WI38 (cell line): Measurements from ENCODE around the gene CD34.

Experiments
- H3K4me3 ChIP-seq: 2 replicates; pipeline ENCODE4 v1.5.1; 2011; ENCODE audit warnings: low read depth, mild to moderate bottlenecking, control low read depth, low read length
- TF ChIP-seq, protein P1 (sequence below): IDR thresholded peaks from 2 replicates; pipeline ENCODE4 v1.5.1; 2012; ENCODE audit warnings: low read depth, mild to moderate bottlenecking, control low read depth, low read length

CD34 gene

DNA sequence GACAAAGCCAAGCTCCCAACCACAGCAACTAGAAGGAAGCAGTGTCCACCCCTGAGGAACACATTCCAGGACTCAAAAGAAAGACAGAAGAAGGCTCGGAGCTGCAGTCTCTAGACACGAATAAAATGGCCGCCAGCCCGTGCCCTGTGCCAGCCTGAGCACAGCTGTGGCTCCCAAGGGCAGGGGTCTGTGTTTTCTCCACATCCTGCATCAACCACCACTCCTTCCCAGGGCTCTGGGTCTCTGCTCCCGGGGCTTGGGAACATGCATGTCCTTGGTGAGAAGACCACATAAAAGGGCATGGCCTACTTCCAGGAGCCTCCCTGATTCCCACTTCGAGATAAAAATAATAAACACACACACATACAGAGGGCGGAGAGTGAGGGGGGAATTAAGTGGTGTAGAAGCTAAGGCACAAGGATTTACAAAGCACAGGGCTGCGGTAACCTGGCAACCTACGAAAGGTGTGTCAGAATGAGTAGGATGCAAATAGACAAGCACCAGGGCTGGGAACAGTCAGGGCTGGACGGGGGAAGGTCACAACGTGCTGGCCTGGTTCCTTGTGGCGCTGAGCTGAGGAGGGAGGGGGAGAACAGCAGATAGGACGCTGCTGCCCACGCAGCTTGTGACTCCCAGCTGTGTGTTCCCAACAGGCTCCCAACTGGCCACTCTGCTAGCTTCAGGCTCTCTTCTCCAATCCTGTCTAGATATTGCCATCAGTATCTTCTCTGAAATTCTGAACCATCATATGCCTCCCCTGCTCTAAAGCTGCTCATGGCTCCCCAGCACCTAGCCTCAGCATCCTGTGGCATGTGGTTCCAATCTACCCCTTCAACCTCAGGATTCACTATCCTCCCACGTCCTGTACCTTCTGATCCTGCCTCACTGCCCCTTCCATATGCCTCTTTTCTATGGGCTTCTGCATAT lies 72.5 kb downstream of the CD34 start:
- TF ChIP-seq, protein P1, sequence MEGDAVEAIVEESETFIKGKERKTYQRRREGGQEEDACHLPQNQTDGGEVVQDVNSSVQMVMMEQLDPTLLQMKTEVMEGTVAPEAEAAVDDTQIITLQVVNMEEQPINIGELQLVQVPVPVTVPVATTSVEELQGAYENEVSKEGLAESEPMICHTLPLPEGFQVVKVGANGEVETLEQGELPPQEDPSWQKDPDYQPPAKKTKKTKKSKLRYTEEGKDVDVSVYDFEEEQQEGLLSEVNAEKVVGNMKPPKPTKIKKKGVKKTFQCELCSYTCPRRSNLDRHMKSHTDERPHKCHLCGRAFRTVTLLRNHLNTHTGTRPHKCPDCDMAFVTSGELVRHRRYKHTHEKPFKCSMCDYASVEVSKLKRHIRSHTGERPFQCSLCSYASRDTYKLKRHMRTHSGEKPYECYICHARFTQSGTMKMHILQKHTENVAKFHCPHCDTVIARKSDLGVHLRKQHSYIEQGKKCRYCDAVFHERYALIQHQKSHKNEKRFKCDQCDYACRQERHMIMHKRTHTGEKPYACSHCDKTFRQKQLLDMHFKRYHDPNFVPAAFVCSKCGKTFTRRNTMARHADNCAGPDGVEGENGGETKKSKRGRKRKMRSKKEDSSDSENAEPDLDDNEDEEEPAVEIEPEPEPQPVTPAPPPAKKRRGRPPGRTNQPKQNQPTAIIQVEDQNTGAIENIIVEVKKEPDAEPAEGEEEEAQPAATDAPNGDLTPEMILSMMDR: no peak
- H3K4me3 ChIP-seq: no peak overlapping the region

DNA sequence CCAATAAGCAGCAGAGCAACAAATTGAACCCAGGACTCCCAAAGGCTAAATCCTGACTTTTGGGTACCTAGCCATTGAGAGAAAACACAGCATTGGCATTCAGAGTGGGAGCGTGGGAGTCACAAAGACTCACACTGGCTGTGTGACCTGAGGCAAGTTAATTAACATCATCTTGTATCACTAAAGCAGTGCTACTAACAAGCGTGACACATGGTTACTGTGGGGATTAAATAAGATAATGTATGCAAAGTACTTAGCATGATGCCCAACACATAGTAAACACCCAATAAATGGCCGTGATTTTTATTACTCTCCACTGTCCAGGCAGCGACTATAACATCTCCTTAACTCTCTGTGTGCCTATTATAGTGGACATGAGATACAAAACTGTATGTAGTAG lies 73.3 kb downstream of the CD34 start:
- H3K4me3 ChIP-seq: no peak overlapping the region
- TF ChIP-seq, protein P1: no peak

DNA sequence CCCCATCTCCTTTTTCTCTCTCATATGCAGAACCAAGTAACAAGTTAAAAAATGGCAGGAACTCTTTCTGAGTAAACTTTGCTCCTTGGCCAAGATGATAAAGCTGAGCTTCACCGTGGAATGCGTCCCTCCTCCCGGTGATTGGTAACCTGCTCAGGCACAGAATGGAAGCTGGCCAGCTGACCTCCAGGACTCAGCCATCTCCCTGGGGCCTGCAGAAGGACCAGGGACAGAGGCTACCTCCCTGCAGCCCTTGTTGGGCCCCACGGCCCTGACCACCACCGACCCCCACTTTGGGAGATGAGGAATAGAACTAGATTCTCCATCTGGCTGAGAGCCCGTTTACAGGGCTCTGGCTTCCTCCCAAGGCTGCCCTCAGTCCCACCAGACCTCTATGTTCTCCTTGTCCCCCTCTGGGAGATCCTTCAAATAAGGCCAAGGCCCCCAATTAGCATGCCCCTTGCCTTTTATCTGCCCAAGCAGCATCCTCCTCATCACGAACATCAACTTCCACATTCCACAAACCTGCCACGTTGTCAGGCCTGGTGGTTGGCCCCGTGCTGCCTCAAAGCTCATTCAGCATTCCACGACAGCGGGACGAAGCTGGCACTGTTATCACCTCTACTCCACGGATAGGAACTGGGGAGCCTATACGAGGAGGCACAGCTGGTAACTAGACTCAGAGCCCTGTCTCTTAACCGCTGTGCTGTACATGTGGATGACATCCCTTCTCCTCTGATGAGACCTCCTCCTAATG lies 74.2 kb downstream of the CD34 start:
- H3K4me3 ChIP-seq: no peak overlapping the region
- TF ChIP-seq, protein P1: no peak

DNA sequence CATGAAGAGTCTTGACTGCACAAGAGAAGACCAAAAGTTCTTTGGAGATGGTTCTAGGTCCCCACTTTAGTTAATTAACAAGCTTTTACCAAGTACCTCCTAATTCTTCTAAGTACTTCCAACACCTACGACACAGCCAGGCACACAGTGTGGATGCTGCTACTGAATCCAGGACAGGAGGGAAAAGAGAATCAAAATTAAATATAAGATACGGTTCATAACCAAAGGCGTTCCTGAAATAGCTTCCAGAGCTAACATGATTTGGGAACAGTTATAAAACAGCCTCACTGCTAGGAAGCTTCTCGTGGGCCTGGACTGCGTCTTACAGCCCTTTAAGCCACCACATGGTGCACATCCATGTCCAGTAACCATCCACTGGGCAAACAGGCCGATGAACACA lies 75.0 kb downstream of the CD34 start:
- H3K4me3 ChIP-seq: no peak overlapping the region
- TF ChIP-seq, protein P1: no peak

DNA sequence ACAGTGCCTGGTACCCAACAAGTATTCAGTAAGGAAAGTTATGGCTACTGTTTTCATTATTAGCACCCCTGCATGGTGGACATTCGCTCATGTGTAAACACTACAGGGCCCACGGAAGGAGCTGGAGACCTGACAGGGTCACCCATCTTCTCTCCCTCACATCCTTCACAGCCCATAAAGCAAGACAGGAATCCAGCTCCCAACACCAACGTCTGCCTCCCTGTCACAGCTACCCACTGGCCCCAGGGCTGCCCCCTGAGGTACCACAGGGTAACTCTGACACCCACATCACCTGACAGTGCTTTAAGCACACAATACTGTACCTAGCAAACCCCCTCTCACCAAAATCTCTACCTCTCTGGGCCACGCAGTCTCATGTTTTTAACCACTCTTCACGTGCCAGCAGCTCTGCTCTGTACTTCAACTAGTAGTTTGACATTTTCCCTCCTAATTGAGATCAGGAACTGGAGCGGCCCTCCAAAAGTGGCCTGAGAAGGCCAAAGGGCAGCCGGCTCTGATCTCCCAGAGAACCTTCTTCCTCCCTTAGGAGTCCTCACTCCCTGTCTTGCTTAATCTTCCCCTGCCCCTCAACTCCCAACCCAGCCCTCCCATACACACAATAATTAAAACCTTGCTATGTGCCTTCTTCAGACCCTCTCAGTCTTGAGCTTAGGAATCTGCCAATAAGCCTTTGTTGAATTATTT lies 76.8 kb downstream of the CD34 start:
- no peak overlapping the region for H3K4me3 ChIP-seq
- TF ChIP-seq, protein P1: no peak

DNA sequence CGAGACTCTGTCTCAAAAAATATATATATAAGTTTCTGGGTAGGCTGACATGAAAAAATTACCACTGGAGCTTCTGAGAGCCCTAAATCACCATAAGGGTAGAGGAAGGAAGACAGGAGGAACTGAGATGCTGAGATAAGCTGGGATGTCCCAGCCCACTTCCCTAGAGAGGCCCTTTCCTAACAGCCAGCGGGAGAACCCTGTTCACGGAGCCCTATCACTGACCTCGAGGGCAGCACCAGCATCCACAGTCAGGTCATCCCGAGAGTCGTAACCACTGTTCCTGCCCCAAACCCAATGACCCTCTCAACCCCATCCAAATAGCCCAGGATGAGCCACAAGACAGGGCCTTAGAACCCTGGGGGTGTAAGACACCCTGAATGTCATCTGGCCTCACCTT lies 77.5 kb downstream of the CD34 start:
- H3K4me3 ChIP-seq: no peak overlapping the region
- TF ChIP-seq, protein P1: no peak
